GM12872 (cell line): Measurements from ENCODE around the gene NT5DC1.
A peak's percentile ranks its signal among the peaks of the same experiment; 100 is the strongest.

Experiments used
- CTCF ChIP-seq: IDR thresholded peaks from 3 replicates; pipeline ENCODE4 v1.5.1; 2011; ENCODE audit warnings: low read depth, mild to moderate bottlenecking, low read length, moderate library complexity; ENCODE audit not compliant: insufficient read depth

The NT5DC1 gene

GRCh38 chr6:116267836-116268588, 167.4 kb downstream of the NT5DC1 start:
- no peak for TF ChIP-seq CTCF

- TF ChIP-seq CTCF: peak; percentile 63
These were observed 168.1 kb downstream of the NT5DC1 start for GRCh38 chr6:116268589-116269293.

GRCh38 chr6:116271149-116271708, 170.6 kb downstream of the NT5DC1 start:
- no peak for TF ChIP-seq CTCF

- no peak for TF ChIP-seq CTCF
These were observed 176.5 kb downstream of the NT5DC1 start for GRCh38 chr6:116277124-116277523.

GRCh38 chr6:116278481-116278829, 177.8 kb downstream of the NT5DC1 start:
- no peak for TF ChIP-seq CTCF

GRCh38 chr6:116278854-116279231, 178.2 kb downstream of the NT5DC1 start:
- TF ChIP-seq CTCF: no peak

GRCh38 chr6:116279232-116280160, 178.8 kb downstream of the NT5DC1 start, which contains the start of gene TSPYL1:
Gene TSPYL1 (minus strand): TSS chr6:116279930. CDS start chr6:116279830, 100 bp downstream.
- TF ChIP-seq CTCF: no peak
